SK-N-SH (cell line): ENCODE results near the gene GRIA1. TPM values are rescaled to one million over a fixed set of nuclear protein-coding genes. Genes with fewer than 3 reads are reported as not detected.

Source experiments
- CTCF ChIA-PET: fragments of 300-600, 350-600 bp; formaldehyde crosslinking; extraction: SDS; loops from one replicate; lab custom pipeline; 2021; lab: Yijun Ruan, JAX
- POLR2A ChIA-PET: fragments of 350-600 bp; sonication (Branson Sonifier 250); formaldehyde crosslinking; extraction: SDS; loops from one replicate; lab custom pipeline; 2020; ENCODE audit warnings: antibody characterized with exemption, inconsistent platforms; lab: Yijun Ruan, JAX
- DNase-seq: peaks from one replicate; pipeline ENCODE4 v3.0.0; 2012
- H2AFZ ChIP-seq: fragments of 200-600 bp; sonication (generic); 2 replicates; pipeline ENCODE4 v1.8.1; 2016; ENCODE audit warnings: antibody characterized with exemption, mild to moderate bottlenecking, low read depth
- H3F3A ChIP-seq: fragments of 200-600 bp; sonication (generic); replicated peaks from 2 replicates; pipeline ENCODE3; 2016; ENCODE audit warnings: antibody characterized with exemption, mild to moderate bottlenecking; ENCODE audit not compliant: insufficient read depth
- H3K27ac ChIP-seq, 2 experiments: fragments of 200-500 bp in 1 of 2; fragments of 200-600 bp in 1 of 2; sonication (Bioruptor generic) in 1 of 2; sonication (generic), shearing (Covaris generic) in 1 of 2; 2 replicates each; pipeline versions ENCODE4 v1.5.1 to v1.6.1; 2014 to 2016; ENCODE audit warnings: low read depth in 2 of 2, inconsistent platforms in 1 of 2, low read length in 1 of 2, mild to moderate bottlenecking in 1 of 2, mixed read lengths in 1 of 2
- H3K27me3 ChIP-seq: fragments of 200-600 bp; sonication (generic), shearing (Covaris generic); 2 replicates; pipeline ENCODE4 v1.6.1; 2016; ENCODE audit warnings: mixed run types; ENCODE audit not compliant: insufficient read depth
- H3K36me3 ChIP-seq, 2 experiments: fragments of 200-500 bp in 1 of 2; fragments of 200-600 bp in 1 of 2; sonication (Bioruptor generic) in 1 of 2; sonication (generic) in 1 of 2; replicated peaks in 1 of 2; 2 replicates each; pipeline versions ENCODE3 to v1.5.1; 2014 to 2016; ENCODE audit warnings: low read length in 1 of 2, mild to moderate bottlenecking in 1 of 2; ENCODE audit not compliant: insufficient read depth in 2 of 2, control insufficient read depth in 1 of 2
- H3K4me1 ChIP-seq, 2 experiments: fragments of 200-500 bp in 1 of 2; fragments of 200-600 bp in 1 of 2; sonication (Bioruptor generic) in 1 of 2; sonication (generic), shearing (Covaris generic) in 1 of 2; 2 replicates each; pipeline versions ENCODE4 v1.5.1 to v1.6.1; 2014 to 2016; ENCODE audit warnings: low read depth in 1 of 2, low read length in 1 of 2, mixed run types in 1 of 2; ENCODE audit not compliant: insufficient read depth in 2 of 2, control insufficient read depth in 1 of 2
- H3K4me2 ChIP-seq: fragments of 200-600 bp; sonication (generic), shearing (Covaris generic); 2 replicates; pipeline ENCODE4 v1.6.1; 2017; ENCODE audit warnings: mixed run types
- H3K4me3 ChIP-seq, 2 experiments: fragments of 200-500 bp in 1 of 2; fragments of 200-600 bp in 1 of 2; sonication (Bioruptor generic) in 1 of 2; sonication (generic), shearing (Covaris generic) in 1 of 2; 2 replicates each; pipeline versions ENCODE4 v1.5.1 to v1.8.1; 2014 to 2016; ENCODE audit warnings: low read depth in 2 of 2, inconsistent platforms in 1 of 2, low read length in 1 of 2, mild to moderate bottlenecking in 1 of 2, mixed read lengths in 1 of 2, moderate library complexity in 1 of 2
- H3K79me2 ChIP-seq: fragments of 200-600 bp; sonication (generic); 2 replicates; pipeline ENCODE4 v1.8.1; 2017; ENCODE audit warnings: mild to moderate bottlenecking; ENCODE audit not compliant: insufficient read depth
- H3K9ac ChIP-seq: fragments of 200-600 bp; sonication (generic); 2 replicates; pipeline ENCODE4 v1.6.1; 2017; ENCODE audit warnings: mixed run types
- H3K9me2 ChIP-seq: fragments of 200-600 bp; sonication (generic); 2 replicates; pipeline ENCODE4 v1.6.1; 2017; ENCODE audit warnings: mixed run types
- H3K9me3 ChIP-seq: fragments of 200-600 bp; sonication (generic); 2 replicates; pipeline ENCODE4 v1.6.1; 2017; ENCODE audit warnings: mixed run types, mild to moderate bottlenecking, moderate library complexity
- H4K20me1 ChIP-seq: fragments of 200-600 bp; sonication (generic); 2 replicates; pipeline ENCODE4 v1.6.1; 2017; ENCODE audit warnings: mild to moderate bottlenecking, mixed run types; ENCODE audit not compliant: insufficient read depth
- ELF1 ChIP-seq: IDR thresholded peaks from 2 replicates; pipeline ENCODE4 v1.4.0; 2012
- EP300 ChIP-seq, 2 experiments: IDR thresholded peaks; 2 replicates each; pipeline versions ENCODE4 v1.4.0 to v1.6.1; 2012; ENCODE audit warnings: borderline replicate concordance in 1 of 2, low read depth in 1 of 2, low read length in 1 of 2
- EZH2phosphoT487 ChIP-seq: fragments of 200-600 bp; sonication (generic); IDR thresholded peaks from 2 replicates; pipeline ENCODE4 v1.6.1; 2017; ENCODE audit warnings: low read depth, mixed run types, mild to moderate bottlenecking, antibody characterized with exemption, moderate library complexity, borderline replicate concordance
- FOXJ3 ChIP-seq: sonication (generic); formaldehyde crosslinking; IDR thresholded peaks from 2 replicates; pipeline ENCODE4 v1.5.1; 2020; ENCODE audit warnings: mild to moderate bottlenecking, missing genetic modification reagents
- FOXM1 ChIP-seq: IDR thresholded peaks from 2 replicates; pipeline ENCODE4 v1.4.0; 2012; ENCODE audit warnings: low read depth, mild to moderate bottlenecking
- GATA2 ChIP-seq: sonication (generic); formaldehyde crosslinking; IDR thresholded peaks from 2 replicates; pipeline ENCODE4 v1.5.0; 2020; ENCODE audit warnings: mild to moderate bottlenecking, missing genetic modification reagents
- MEF2A ChIP-seq: IDR thresholded peaks from 2 replicates; pipeline ENCODE4 v1.4.0; 2012; ENCODE audit warnings: low read depth, borderline replicate concordance
- MXI1 ChIP-seq: IDR thresholded peaks from 2 replicates; pipeline ENCODE4 v1.6.1; 2012; ENCODE audit warnings: mild to moderate bottlenecking, low read depth, low read length, improper control_type of control experiment
- NFIC ChIP-seq: IDR thresholded peaks from 2 replicates; pipeline ENCODE4 v1.4.0; 2012; ENCODE audit warnings: borderline replicate concordance
- RAD21 ChIP-seq: IDR thresholded peaks from 2 replicates; pipeline ENCODE4 v1.6.1; 2012; ENCODE audit warnings: mild to moderate bottlenecking, low read length
- RFX5 ChIP-seq: IDR thresholded peaks from 2 replicates; pipeline ENCODE4 v1.6.1; 2012; ENCODE audit warnings: mild to moderate bottlenecking, improper control_type of control experiment, low read length
- RXRA ChIP-seq: IDR thresholded peaks from 2 replicates; pipeline ENCODE4 v1.4.0; 2012; ENCODE audit warnings: low read depth, mild to moderate bottlenecking, borderline replicate concordance
- SIN3A ChIP-seq: IDR thresholded peaks from 2 replicates; pipeline ENCODE4 v1.6.1; 2012; ENCODE audit warnings: low read depth, mild to moderate bottlenecking, low read length, moderate library complexity, borderline replicate concordance
- SMC3 ChIP-seq: IDR thresholded peaks from 2 replicates; pipeline ENCODE4 v1.6.1; 2012; ENCODE audit warnings: low read depth, low read length, improper control_type of control experiment
- TCF12 ChIP-seq: IDR thresholded peaks from 2 replicates; pipeline ENCODE4 v1.4.0; 2012
- TEAD4 ChIP-seq: IDR thresholded peaks from 2 replicates; pipeline ENCODE4 v1.4.0; 2012; ENCODE audit warnings: mild to moderate bottlenecking, borderline replicate concordance; ENCODE audit not compliant: insufficient read depth
- YY1 ChIP-seq: IDR thresholded peaks from 2 replicates; pipeline ENCODE4 v1.4.0; 2012; ENCODE audit warnings: low read depth, mild to moderate bottlenecking
- WGBS: methylation state at CpG from one replicate; pipeline ENCODE4 v1.1.6; 2017; ENCODE audit warnings: low lambda C conversion rate; 5-methylcytosine and 5-hydroxymethylcytosine counted together
- polyA plus RNA-seq, 3 experiments: library from polyadenylated mRNA; depleted of rRNA; stranded (reverse); fragments of >200 nt; gene quantifications; 2 replicates each; pipeline ENCODE4 v1.2.3, GENCODE V29; 2012
- TF ChIP-seq, protein P1 (sequence below): IDR thresholded peaks from 2 replicates; pipeline ENCODE4; 2012
- TF ChIP-seq, protein P2 (sequence below): IDR thresholded peaks from 2 replicates; pipeline ENCODE4 v1.6.1; 2012; ENCODE audit warnings: mild to moderate bottlenecking, low read depth, low read length, moderate library complexity
- TF ChIP-seq, protein P3 (sequence below): fragments of 150-350 bp; IDR thresholded peaks from 2 replicates; pipeline ENCODE4 v1.6.1; 2017; ENCODE audit warnings: antibody characterized with exemption, low read length, low read depth, borderline replicate concordance
- TF ChIP-seq, protein P4 (sequence below): fragments of 200-600 bp; sonication (generic); IDR thresholded peaks from 2 replicates; pipeline ENCODE4 v1.6.1; 2017; ENCODE audit warnings: antibody characterized with exemption, mild to moderate bottlenecking, moderate library complexity

Gene GRIA1
- polyA plus RNA-seq, 1 of the 3 experiments (the other 2 are of a cell fraction), result 0.35 TPM

DNA sequence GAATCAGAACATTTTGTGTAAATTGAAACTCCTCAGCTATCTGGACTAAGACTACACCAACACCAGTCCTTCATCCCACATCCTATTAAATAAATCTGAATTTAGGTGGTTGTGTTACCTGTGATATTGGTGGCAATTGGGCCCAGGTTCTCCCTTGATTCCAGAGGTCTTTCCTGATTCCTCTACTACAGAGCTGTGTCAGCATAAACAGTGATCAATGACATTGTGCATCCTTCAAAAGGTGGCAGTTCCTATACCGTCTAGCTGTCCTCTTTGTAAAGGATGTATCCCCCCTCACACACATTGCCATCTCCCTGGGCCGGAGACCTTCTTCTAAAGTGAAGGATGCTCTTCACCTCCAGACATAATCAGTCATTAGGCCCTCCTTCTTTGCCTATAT, 309.0 kb downstream of the GRIA1 start:
- no peaks in the 10 kb centered on the region for H3F3A ChIP-seq
- ChIA-PET POLR2A (no interaction called here), CTCF (no interaction called here)
- H3K27ac ChIP-seq, result no peak overlapping the region
- H4K20me1 ChIP-seq, result no peaks in the 10 kb centered on the region
- H3K4me1 ChIP-seq, result peaks cover 0 to 9% of the 10 kb centered on the region in 2 experiments; a peak in 1 of 4 replicates
- H3K27me3 ChIP-seq, result no peaks in the 10 kb centered on the region
- H3K4me2 ChIP-seq, result no peak overlapping the region
- no peaks in the 10 kb centered on the region for H3K9me3 ChIP-seq
- 69% methylated on average over 2 of the region's 2 CpGs for WGBS
- H2AFZ ChIP-seq, result no peak overlapping the region
- no peaks in the 10 kb centered on the region for H3K9me2 ChIP-seq
- no peak overlapping the region for H3K9ac ChIP-seq
- H3K79me2 ChIP-seq, result no peaks in the 10 kb centered on the region
- no peak for DNase-seq
- no peaks in the 10 kb centered on the region for H3K36me3 ChIP-seq
- TF ChIP-seq MXI1 (no peak), SMC3 (no peak), RXRA (no peak), FOXM1 (no peak), RFX5 (no peak), ELF1 (no peak), MEF2A (no peak)
- TF ChIP-seq, protein P1, sequence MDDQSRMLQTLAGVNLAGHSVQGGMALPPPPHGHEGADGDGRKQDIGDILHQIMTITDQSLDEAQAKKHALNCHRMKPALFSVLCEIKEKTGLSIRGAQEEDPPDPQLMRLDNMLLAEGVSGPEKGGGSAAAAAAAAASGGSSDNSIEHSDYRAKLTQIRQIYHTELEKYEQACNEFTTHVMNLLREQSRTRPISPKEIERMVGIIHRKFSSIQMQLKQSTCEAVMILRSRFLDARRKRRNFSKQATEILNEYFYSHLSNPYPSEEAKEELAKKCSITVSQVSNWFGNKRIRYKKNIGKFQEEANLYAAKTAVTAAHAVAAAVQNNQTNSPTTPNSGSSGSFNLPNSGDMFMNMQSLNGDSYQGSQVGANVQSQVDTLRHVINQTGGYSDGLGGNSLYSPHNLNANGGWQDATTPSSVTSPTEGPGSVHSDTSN, result no peak
- TF ChIP-seq, protein P2, sequence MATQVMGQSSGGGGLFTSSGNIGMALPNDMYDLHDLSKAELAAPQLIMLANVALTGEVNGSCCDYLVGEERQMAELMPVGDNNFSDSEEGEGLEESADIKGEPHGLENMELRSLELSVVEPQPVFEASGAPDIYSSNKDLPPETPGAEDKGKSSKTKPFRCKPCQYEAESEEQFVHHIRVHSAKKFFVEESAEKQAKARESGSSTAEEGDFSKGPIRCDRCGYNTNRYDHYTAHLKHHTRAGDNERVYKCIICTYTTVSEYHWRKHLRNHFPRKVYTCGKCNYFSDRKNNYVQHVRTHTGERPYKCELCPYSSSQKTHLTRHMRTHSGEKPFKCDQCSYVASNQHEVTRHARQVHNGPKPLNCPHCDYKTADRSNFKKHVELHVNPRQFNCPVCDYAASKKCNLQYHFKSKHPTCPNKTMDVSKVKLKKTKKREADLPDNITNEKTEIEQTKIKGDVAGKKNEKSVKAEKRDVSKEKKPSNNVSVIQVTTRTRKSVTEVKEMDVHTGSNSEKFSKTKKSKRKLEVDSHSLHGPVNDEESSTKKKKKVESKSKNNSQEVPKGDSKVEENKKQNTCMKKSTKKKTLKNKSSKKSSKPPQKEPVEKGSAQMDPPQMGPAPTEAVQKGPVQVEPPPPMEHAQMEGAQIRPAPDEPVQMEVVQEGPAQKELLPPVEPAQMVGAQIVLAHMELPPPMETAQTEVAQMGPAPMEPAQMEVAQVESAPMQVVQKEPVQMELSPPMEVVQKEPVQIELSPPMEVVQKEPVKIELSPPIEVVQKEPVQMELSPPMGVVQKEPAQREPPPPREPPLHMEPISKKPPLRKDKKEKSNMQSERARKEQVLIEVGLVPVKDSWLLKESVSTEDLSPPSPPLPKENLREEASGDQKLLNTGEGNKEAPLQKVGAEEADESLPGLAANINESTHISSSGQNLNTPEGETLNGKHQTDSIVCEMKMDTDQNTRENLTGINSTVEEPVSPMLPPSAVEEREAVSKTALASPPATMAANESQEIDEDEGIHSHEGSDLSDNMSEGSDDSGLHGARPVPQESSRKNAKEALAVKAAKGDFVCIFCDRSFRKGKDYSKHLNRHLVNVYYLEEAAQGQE, result no peak
- no peak overlapping the region for H3K4me3 ChIP-seq

DNA sequence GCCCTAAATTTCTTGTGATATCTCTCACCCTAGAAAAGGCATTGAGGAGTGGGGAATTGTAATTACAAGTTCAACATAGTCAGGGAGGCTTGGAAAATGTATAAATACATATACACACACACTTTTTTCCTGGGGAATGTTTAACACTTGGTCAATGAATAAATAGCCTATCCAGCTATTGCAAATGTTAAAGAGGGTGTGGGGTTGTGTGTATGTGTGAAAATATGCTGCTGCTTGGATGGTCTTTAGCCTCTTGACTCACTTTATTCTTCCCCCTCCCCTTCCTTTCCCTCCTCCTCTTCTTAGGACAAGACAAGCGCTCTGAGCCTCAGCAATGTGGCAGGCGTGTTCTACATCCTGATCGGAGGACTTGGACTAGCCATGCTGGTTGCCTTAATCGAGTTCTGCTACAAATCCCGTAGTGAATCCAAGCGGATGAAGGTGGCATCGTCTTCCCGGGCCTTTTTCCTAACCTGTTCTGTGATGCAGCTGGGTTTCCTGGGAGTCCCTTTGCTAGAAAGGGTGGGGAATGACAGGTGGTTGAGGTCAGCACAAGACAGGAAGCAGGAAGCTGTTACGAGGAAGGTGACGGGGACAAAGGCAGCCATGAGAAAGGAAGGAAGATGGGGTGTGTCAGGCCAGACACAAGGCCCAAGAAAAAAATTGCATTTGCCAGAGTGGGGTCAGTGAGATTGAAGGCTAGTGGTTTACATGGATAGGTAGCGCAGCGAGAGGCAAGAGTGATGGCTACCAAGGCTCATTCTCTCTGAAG, 311.8 kb downstream of the GRIA1 start:
- Histone ChIP-seq H3F3A (no peaks in the 10 kb centered on the region), H4K20me1 (no peaks in the 10 kb centered on the region), H3K4me2 (no peak overlapping the region), H3K27me3 (no peaks in the 10 kb centered on the region), H3K9me3 (no peaks in the 10 kb centered on the region), H3K9me2 (no peaks in the 10 kb centered on the region), H3K9ac (no peak overlapping the region), H3K79me2 (no peaks in the 10 kb centered on the region), H3K4me3 (no peak overlapping the region), H2AFZ (no peak overlapping the region), H3K4me1 (peaks cover 0 to 6% of the 10 kb centered on the region in 2 experiments; a peak in 1 of 4 replicates), H3K27ac (no peak overlapping the region), H3K36me3 (no peaks in the 10 kb centered on the region)
- POLR2A ChIA-PET, result no interaction called here
- DNase-seq, result no peak
- 72% methylated on average over 12 of the region's 12 CpGs for WGBS
- CTCF ChIA-PET, result no interaction called here
- TF ChIP-seq TEAD4 (no peak), FOXJ3 (no peak), RAD21 (no peak), EZH2phosphoT487 (no peak), YY1 (no peak), FOXM1 (no peak), RFX5 (no peak), NFIC (no peak), GATA2 (no peak), ELF1 (no peak), SIN3A (no peak), TCF12 (no peak), EP300 (IDR thresholded peaks at IDR 0.05; ENCODE audit: borderline replicate concordance in 1 of 2, low read depth in 1 of 2, low read length in 1 of 2) (no peak)
- TF ChIP-seq, protein P3, sequence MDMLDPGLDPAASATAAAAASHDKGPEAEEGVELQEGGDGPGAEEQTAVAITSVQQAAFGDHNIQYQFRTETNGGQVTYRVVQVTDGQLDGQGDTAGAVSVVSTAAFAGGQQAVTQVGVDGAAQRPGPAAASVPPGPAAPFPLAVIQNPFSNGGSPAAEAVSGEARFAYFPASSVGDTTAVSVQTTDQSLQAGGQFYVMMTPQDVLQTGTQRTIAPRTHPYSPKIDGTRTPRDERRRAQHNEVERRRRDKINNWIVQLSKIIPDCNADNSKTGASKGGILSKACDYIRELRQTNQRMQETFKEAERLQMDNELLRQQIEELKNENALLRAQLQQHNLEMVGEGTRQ, result no peak
- TF ChIP-seq, protein P4, sequence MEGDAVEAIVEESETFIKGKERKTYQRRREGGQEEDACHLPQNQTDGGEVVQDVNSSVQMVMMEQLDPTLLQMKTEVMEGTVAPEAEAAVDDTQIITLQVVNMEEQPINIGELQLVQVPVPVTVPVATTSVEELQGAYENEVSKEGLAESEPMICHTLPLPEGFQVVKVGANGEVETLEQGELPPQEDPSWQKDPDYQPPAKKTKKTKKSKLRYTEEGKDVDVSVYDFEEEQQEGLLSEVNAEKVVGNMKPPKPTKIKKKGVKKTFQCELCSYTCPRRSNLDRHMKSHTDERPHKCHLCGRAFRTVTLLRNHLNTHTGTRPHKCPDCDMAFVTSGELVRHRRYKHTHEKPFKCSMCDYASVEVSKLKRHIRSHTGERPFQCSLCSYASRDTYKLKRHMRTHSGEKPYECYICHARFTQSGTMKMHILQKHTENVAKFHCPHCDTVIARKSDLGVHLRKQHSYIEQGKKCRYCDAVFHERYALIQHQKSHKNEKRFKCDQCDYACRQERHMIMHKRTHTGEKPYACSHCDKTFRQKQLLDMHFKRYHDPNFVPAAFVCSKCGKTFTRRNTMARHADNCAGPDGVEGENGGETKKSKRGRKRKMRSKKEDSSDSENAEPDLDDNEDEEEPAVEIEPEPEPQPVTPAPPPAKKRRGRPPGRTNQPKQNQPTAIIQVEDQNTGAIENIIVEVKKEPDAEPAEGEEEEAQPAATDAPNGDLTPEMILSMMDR, result no peak
